B cell (primary cell): Measurements from ENCODE around the gene BABAM1. TPM values are rescaled to one million over a fixed set of nuclear protein-coding genes. Genes with fewer than 3 reads are reported as not detected.

Source experiments
- ATAC-seq: fragments of 200-7000 bp; cut with Tn5 transposase; one replicate; pipeline ENCODE4 v1.10.0; 2021; ENCODE audit warnings: low read depth, mild to moderate bottlenecking, moderate number of reproducible peaks, moderate library complexity
- CTCF ChIA-PET: fragments of 350-600 bp; sonication (Branson Sonifier 250); formaldehyde crosslinking; loops from one replicate; lab custom pipeline; 2021; ENCODE audit warnings: antibody characterized with exemption, inconsistent platforms; lab: Charles Lee
- POLR2A ChIA-PET: fragments of 350-600 bp; sonication (Branson Sonifier 250); formaldehyde crosslinking; loops from one replicate; lab custom pipeline; 2021; ENCODE audit warnings: antibody characterized with exemption; lab: Charles Lee
- DNase-seq: peaks from one replicate; pipeline ENCODE4 v3.0.0; 2013
- H2AFZ ChIP-seq: 2 replicates; pipeline ENCODE4 v1.6.1; 2012; ENCODE audit warnings: mild to moderate bottlenecking, low read depth, low read length; ENCODE audit not compliant: insufficient read depth, poor library complexity, severe bottlenecking
- H3K27ac ChIP-seq, 2 donors: 1 replicate in 1 of 2; 2 replicates in 1 of 2; pipeline ENCODE4 v1.5.1; 2012 to 2013; ENCODE audit warnings: low read length in 2 of 2, mild to moderate bottlenecking in 2 of 2, moderate library complexity in 1 of 2
- H3K27me3 ChIP-seq, 4 experiments: fragments of 200-600 bp in 1 of 4; sonication (generic) in 1 of 4; replicated peaks in 1 of 4; 1 replicate in 2 of 4; 2 replicates in 2 of 4; pipeline versions ENCODE4 v1.6.1 to v1.7.0; 2013 to 2016; ENCODE audit warnings: low read length in 3 of 4, mild to moderate bottlenecking in 2 of 4, mixed read lengths in 1 of 4, moderate library complexity in 1 of 4; ENCODE audit not compliant: insufficient read depth in 4 of 4, control insufficient read depth in 3 of 4; ENCODE audit errors: control extremely low read depth in 1 of 4
- H3K36me3 ChIP-seq, 2 experiments: replicated peaks in 1 of 2; 1 replicate in 1 of 2; 2 replicates in 1 of 2; pipeline versions ENCODE4 v1.6.1 to v1.7.1; 2013; ENCODE audit warnings: low read length in 1 of 2; ENCODE audit not compliant: insufficient read depth in 2 of 2, control insufficient read depth in 1 of 2; ENCODE audit errors: control extremely low read depth in 1 of 2, extremely low read depth in 1 of 2
- H3K4me1 ChIP-seq, 2 donors: fragments of 200-600 bp in 1 of 2; sonication (generic) in 1 of 2; 1 replicate in 1 of 2; 2 replicates in 1 of 2; pipeline versions ENCODE4 v1.5.1 to v1.6.1; 2013 to 2017; ENCODE audit warnings: low read length in 2 of 2; ENCODE audit not compliant: control insufficient read depth in 2 of 2, insufficient read depth in 2 of 2
- H3K4me2 ChIP-seq: replicated peaks from 2 replicates; pipeline ENCODE3; 2012; ENCODE audit warnings: mild to moderate bottlenecking, low read depth, low read length; ENCODE audit not compliant: poor library complexity, severe bottlenecking
- H3K4me3 ChIP-seq, 5 experiments: fragments of 200-600 bp in 1 of 5; sonication (generic) in 1 of 5; 1 replicate in 3 of 5; 2 replicates in 2 of 5; pipeline versions ENCODE4 v1.5.1 to v1.7.0; 2011 to 2016; ENCODE audit warnings: low read length in 4 of 5, mild to moderate bottlenecking in 4 of 5, low read depth in 2 of 5, control low read depth in 1 of 5, moderate library complexity in 1 of 5; ENCODE audit not compliant: insufficient read depth in 1 of 5; ENCODE audit errors: control extremely low read depth in 1 of 5, extremely low read depth in 1 of 5
- H3K79me2 ChIP-seq: fragments of 200-600 bp; sonication (generic); one replicate; pipeline ENCODE4 v1.6.0; 2016; ENCODE audit warnings: low read length; ENCODE audit not compliant: control insufficient read depth, insufficient read depth
- H3K9ac ChIP-seq: fragments of 200-600 bp; sonication (generic); 2 replicates; pipeline ENCODE4 v1.6.1; 2017; ENCODE audit warnings: mild to moderate bottlenecking, low read length, moderate library complexity
- H3K9me3 ChIP-seq, 3 donors: one replicate each; pipeline versions ENCODE4 v1.6.1 to v1.7.1; 2013; ENCODE audit warnings: low read length in 2 of 3; ENCODE audit not compliant: control insufficient read depth in 2 of 3, insufficient read depth in 1 of 3; ENCODE audit errors: control extremely low read depth in 1 of 3
- H4K20me1 ChIP-seq: 2 replicates; pipeline ENCODE4 v1.6.0; 2012; ENCODE audit warnings: mild to moderate bottlenecking, low read length; ENCODE audit not compliant: insufficient read depth, control insufficient read depth, poor library complexity, severe bottlenecking
- H3K27ac Mint-ChIP-seq: one replicate; pipeline ENCODE4 v1.8.0; 2021; ENCODE audit warnings: mixed read lengths
- H3K27me3 Mint-ChIP-seq: one replicate; pipeline ENCODE4 v1.8.0; 2021; ENCODE audit warnings: mixed read lengths
- H3K4me1 Mint-ChIP-seq: one replicate; pipeline ENCODE4 v1.8.0; 2021; ENCODE audit warnings: mixed read lengths
- H3K4me3 Mint-ChIP-seq: one replicate; pipeline ENCODE4 v1.8.0; 2021; ENCODE audit warnings: mixed read lengths
- H3K9me3 Mint-ChIP-seq: one replicate; pipeline ENCODE4 v1.8.0; 2022; ENCODE audit warnings: mixed read lengths; ENCODE audit not compliant: insufficient read depth
- EZH2 ChIP-seq: IDR thresholded peaks from 2 replicates; pipeline ENCODE4 v1.6.1; 2012; ENCODE audit warnings: borderline replicate concordance, low read depth, mild to moderate bottlenecking, moderate library complexity, low read length; ENCODE audit not compliant: insufficient read depth, poor library complexity, severe bottlenecking
- WGBS: methylation state at CpG from one replicate; pipeline ENCODE4 v1.1.5; 2013; ENCODE audit warnings: missing lambda C conversion rate; ENCODE audit not compliant: insufficient coverage; 5-methylcytosine and 5-hydroxymethylcytosine counted together
- intact Hi-C: fragments of 100-400 bp; cut with micrococcal nuclease; formaldehyde crosslinking; loops from one replicate; pipeline ENCODE4 v1.10.0; 2022
- polyA plus RNA-seq: library from polyadenylated mRNA; depleted of rRNA; stranded (reverse); fragments of >200 nt; gene quantifications from 2 replicates; pipeline ENCODE4 v1.2.3, GENCODE V29; 2012
- total RNA-seq, 2 donors: library from RNA; stranded (reverse); fragments of 120-200 nt in 1 of 2; gene quantifications; 1 replicate in 1 of 2; 2 replicates in 1 of 2; pipeline versions ENCODE4 v1.2.3 to v1.2.4, GENCODE V29; 2013 to 2022
- TF ChIP-seq, protein P1 (sequence below): fragments of 200-600 bp; IDR thresholded peaks from one replicate; pipeline ENCODE4 v1.8.0; 2022; ENCODE audit warnings: antibody characterized with exemption, mild to moderate bottlenecking

The BABAM1 gene
- total and polyA plus RNA-seq, 2 donors (not counting 1 experiment from before 2014, with no cell fraction given) = 105 to 129 TPM

DNA sequence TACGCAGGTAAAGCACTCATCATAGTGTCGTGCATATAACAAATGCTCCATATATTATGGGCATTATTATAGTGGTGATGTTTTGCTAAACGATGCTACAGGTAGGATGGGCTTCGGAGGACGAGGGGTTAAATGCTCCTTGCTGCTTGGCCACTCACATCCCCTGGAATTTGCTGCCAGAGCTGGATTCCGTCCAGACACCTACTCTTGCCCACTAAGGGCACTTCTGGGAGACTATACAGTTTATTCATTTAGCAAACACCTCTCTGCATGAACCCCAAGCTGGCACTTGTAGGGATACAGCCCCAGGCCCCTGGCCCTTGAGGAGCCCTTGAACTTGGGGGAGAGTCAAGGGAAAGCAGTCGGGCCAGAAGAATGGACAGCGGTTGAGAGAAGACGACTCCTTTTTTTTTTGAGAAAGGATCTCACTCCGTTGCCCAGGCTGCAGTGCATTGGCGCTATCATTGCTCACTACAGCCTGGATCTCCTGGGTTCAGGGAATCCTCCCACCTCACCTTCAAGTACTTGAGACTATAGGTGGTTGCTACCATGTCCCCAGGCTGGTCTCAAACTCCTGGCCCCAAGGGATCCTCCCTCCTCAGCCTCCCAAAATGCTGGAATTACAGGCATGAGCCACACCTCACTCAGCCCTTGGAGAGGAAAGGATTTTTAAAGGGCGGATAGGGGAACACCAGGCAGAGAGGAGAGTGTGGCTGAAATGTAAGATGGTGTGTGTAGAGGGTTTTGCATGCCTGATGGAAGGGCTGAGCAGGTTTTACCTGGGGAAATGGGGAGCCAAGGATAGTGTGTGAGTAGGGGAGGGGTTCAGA lies 37.4 kb downstream of the BABAM1 start:
- peaks cover 38% of the 10 kb centered on the region for H3K79me2 ChIP-seq
- intact Hi-C loops = loop anchor here (1.0 to 10.0 kb wide), 9 partner anchors 12 to 717 kb away; partner anchors contain the start of genes BABAM1, HAUS8, MYO9B and OCEL1
- H3K4me3 ChIP-seq = peak overlapping the region in 2 of 5 experiments; percentile 6 to 38
- no peak for DNase-seq
- H3K27ac Mint-ChIP-seq = peak overlapping the region; percentile 90
- H3K27ac ChIP-seq = peak overlapping the region; percentile 37 to 57
- H3K36me3 ChIP-seq = no peaks in the 10 kb centered on the region
- H3K9me3 ChIP-seq = no peaks in the 10 kb centered on the region
- H2AFZ ChIP-seq = peak overlapping the region; percentile 83
- ATAC-seq = no peak
- no peaks in the 10 kb centered on the region for H3K27me3 ChIP-seq
- H3K4me3 Mint-ChIP-seq = peak overlapping the region; percentile 91
- H3K27me3 Mint-ChIP-seq = no peaks in the 10 kb centered on the region
- ChIA-PET POLR2A (interaction anchor here (0.6 to 1.5 kb wide), 17 partner anchors 12 to 1356 kb away, joined by 3 to 12 read pairs (median 7); partner anchors contain the start of genes BABAM1 and USE1), CTCF (interaction anchor here (0.6 to 2.9 kb wide), 20 partner anchors 9 to 233 kb away, joined by 3 to 18 read pairs (median 4); partner anchors contain the start of genes ANKLE1, ANO8, BABAM1 and USE1)
- H3K9ac ChIP-seq = no peak overlapping the region
- peak overlapping the region; percentile 96 for H3K4me2 ChIP-seq
- H4K20me1 ChIP-seq = peaks cover 2% of the 10 kb centered on the region
- H3K4me1 ChIP-seq = peaks cover 30 to 45% of the 10 kb centered on the region in 2 donors
- peaks cover 48% of the 10 kb centered on the region for H3K4me1 Mint-ChIP-seq
- TF ChIP-seq, protein P1, sequence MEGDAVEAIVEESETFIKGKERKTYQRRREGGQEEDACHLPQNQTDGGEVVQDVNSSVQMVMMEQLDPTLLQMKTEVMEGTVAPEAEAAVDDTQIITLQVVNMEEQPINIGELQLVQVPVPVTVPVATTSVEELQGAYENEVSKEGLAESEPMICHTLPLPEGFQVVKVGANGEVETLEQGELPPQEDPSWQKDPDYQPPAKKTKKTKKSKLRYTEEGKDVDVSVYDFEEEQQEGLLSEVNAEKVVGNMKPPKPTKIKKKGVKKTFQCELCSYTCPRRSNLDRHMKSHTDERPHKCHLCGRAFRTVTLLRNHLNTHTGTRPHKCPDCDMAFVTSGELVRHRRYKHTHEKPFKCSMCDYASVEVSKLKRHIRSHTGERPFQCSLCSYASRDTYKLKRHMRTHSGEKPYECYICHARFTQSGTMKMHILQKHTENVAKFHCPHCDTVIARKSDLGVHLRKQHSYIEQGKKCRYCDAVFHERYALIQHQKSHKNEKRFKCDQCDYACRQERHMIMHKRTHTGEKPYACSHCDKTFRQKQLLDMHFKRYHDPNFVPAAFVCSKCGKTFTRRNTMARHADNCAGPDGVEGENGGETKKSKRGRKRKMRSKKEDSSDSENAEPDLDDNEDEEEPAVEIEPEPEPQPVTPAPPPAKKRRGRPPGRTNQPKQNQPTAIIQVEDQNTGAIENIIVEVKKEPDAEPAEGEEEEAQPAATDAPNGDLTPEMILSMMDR = no peak
- TF ChIP-seq EZH2 = no peak
- 96% methylated on average over 3 of the region's 12 CpGs for WGBS
- no peaks in the 10 kb centered on the region for H3K9me3 Mint-ChIP-seq
